ENCODE data around the gene BCL6.

The BCL6 gene

DNA sequence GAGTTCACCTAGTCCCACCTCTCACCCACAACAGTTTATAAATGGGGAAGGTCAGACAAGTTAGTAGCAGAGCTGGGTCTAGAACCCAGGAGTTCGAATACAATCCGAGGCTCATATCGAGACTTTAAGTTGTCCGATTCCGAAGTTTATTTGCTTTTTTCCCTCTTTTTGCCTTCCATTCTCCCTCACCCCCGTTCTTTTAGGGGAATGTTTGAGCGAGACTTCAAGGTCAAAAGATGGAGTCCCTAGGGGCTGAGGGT, 7.3 kb downstream of the BCL6 start:
- Histone ChIP-seq H3K27me3 (peaks cover 3% of the 10 kb centered on the region; the same call in 1 of the 2 replicates), H3K36me3 (no peaks in the 10 kb centered on the region), H3K4me3 (ENCODE audit: low read depth, low read length) (peak overlapping the region; percentile 76), H3K4me1 (no peaks in the 10 kb centered on the region), H3K9me3 (no peaks in the 10 kb centered on the region)
- TF ChIP-seq, protein P1, sequence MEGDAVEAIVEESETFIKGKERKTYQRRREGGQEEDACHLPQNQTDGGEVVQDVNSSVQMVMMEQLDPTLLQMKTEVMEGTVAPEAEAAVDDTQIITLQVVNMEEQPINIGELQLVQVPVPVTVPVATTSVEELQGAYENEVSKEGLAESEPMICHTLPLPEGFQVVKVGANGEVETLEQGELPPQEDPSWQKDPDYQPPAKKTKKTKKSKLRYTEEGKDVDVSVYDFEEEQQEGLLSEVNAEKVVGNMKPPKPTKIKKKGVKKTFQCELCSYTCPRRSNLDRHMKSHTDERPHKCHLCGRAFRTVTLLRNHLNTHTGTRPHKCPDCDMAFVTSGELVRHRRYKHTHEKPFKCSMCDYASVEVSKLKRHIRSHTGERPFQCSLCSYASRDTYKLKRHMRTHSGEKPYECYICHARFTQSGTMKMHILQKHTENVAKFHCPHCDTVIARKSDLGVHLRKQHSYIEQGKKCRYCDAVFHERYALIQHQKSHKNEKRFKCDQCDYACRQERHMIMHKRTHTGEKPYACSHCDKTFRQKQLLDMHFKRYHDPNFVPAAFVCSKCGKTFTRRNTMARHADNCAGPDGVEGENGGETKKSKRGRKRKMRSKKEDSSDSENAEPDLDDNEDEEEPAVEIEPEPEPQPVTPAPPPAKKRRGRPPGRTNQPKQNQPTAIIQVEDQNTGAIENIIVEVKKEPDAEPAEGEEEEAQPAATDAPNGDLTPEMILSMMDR (IDR thresholded peaks at IDR 0.05; ENCODE audit: low read depth, low read length): no peak
- DNase-seq: no peak

DNA sequence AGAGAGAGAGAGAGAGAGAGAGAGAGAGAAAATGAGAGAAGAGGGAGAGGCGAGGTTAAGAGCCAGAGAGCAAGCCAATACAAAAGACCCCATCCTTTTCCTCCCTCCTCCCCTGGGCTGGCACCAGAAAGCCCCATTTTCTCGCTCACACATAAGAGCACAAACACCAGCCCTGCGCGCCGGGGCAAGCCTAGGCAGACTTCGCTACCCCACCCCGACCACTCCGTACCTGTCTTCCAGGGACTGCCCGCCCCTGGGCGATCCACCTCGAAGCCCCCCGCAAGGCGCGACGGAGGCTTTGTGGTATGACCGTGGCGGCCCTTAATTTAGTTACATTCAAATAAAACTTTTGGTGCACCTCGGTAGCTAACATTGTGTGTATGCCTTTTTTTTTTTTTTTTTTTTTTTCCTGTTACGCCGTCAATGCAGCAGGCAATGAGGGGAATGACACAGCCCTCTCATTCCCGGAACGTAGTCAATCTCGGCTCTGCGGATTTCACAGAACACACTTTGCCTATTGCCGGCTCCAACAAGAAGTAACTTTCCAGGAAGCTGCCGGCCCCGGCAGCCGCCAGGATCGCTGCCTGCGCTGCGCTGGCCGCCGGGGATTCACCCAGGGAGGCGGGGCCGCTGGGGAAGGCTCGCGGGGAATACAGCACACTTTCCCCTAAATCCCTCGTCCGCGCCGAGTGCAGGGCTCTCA, 7.7 kb downstream of the BCL6 start:
- no peaks in the 10 kb centered on the region for H3K9me3 ChIP-seq
- peak overlapping the region; percentile 76 for H3K4me3 ChIP-seq (ENCODE audit: low read depth, low read length)
- TF ChIP-seq, protein P1 (IDR thresholded peaks at IDR 0.05; ENCODE audit: low read depth, low read length): 0 out of 2 replicates have a peak, but pooled peaks have one; percentile 7
- no peaks in the 10 kb centered on the region for H3K36me3 ChIP-seq
- H3K27me3 ChIP-seq: peaks cover 3% of the 10 kb centered on the region; the same call in 1 of the 2 replicates
- H3K4me1 ChIP-seq: no peaks in the 10 kb centered on the region
- peak; percentile 44 for DNase-seq

DNA sequence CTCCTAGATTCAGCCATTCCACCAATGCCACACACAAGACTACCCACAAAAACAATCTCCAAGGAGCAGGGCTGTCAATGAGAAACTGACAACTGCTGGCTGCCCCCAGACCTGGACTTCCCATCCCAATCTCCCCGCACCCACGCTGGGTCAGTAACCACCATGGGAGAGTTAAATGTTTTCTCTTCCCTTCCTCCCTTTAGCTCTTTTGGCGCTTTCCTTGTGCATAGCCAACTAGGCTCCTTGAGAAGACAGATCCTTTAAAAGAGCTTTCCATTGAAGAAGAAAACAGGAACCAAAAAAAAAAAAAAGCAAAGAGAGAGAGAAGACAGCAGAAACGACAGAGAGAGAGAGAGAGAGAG, 8.3 kb downstream of the BCL6 start:
- H3K27me3 ChIP-seq: peaks cover 3% of the 10 kb centered on the region; the same call in 1 of the 2 replicates
- H3K36me3 ChIP-seq: no peaks in the 10 kb centered on the region
- TF ChIP-seq, protein P1 (IDR thresholded peaks at IDR 0.05; ENCODE audit: low read depth, low read length): no peak
- no peaks in the 10 kb centered on the region for H3K4me1 ChIP-seq
- H3K9me3 ChIP-seq: no peaks in the 10 kb centered on the region
- no peak for DNase-seq
- no peak overlapping the region for H3K4me3 ChIP-seq (ENCODE audit: low read depth, low read length)

DNA sequence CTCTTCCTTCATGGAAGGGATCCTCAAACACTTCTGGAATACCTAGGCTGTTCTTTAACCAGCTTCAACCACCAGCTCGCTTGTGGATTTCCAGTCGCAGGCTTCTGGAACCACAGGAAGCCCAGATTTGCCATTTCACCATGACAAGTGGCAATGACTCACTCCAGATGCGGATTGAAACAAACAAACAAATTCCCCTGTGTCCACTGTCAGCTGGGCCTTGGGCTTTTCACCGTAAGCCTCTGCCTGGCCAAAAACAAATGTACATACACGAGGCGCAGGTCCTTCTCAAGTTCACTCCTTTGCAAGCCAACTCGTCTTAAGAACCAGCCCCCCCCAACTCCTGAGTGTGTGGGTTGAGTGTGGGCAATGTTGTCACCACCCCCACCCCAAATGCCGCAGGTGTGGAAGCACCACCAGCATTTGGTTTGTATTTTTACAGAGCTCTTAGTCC, 8.8 kb downstream of the BCL6 start:
- Histone ChIP-seq H3K4me1 (no peaks in the 10 kb centered on the region), H3K36me3 (no peaks in the 10 kb centered on the region), H3K27me3 (peaks cover 3% of the 10 kb centered on the region; the same call in 1 of the 2 replicates), H3K4me3 (ENCODE audit: low read depth, low read length) (no peak overlapping the region), H3K9me3 (no peaks in the 10 kb centered on the region)
- TF ChIP-seq, protein P1 (IDR thresholded peaks at IDR 0.05; ENCODE audit: low read depth, low read length): no peak
- DNase-seq: no peak

DNA sequence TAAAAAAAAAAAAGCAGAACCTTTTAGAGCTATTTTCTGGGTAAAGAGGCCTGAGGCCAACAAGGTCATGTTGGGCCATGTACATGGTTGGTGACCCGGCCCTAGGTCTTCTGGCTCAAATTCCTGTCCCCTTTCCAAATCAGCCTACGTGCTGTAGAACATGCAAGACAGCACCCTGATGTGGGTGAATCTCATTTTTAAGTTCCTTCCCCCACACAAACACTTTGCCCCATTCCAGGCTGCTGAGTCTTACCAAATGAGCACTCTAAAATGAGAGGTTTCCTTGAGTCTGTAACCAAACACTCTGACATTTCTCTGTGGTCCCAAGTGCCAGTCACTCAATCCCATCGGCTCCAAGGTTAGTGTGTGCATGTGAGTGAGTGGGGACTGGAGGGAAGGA, 9.4 kb downstream of the BCL6 start:
- TF ChIP-seq, protein P1 (IDR thresholded peaks at IDR 0.05; ENCODE audit: low read depth, low read length): no peak
- no peaks in the 10 kb centered on the region for H3K4me1 ChIP-seq
- H3K4me3 ChIP-seq (ENCODE audit: low read depth, low read length): no peak overlapping the region
- H3K9me3 ChIP-seq: no peaks in the 10 kb centered on the region
- H3K36me3 ChIP-seq: no peaks in the 10 kb centered on the region
- no peak for DNase-seq
- peaks cover 3% of the 10 kb centered on the region; the same call in 1 of the 2 replicates for H3K27me3 ChIP-seq

DNA sequence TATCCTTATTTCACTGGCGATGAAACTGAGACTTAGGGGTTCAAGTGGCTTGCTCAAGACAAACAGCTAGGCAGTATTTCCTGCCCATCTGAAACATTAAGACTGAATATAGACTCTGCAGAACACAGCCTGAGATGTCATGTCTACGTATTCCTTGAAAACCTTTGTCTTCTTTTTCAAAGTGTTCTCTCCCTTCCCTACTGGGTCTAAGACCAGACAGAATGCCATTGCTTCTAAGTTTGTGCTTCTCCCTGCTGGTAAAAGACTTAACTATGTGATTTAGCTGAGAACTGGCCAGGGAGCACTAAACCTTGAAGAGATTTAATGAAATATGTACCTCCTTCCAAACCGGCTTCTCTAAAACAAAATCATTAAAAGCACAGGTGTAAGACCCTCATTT, 9.9 kb downstream of the BCL6 start:
- no peaks in the 10 kb centered on the region for H3K4me1 ChIP-seq
- TF ChIP-seq, protein P1 (IDR thresholded peaks at IDR 0.05; ENCODE audit: low read depth, low read length): no peak
- no peaks in the 10 kb centered on the region for H3K9me3 ChIP-seq
- no peaks in the 10 kb centered on the region for H3K36me3 ChIP-seq
- DNase-seq: no peak
- H3K4me3 ChIP-seq (ENCODE audit: low read depth, low read length): no peak overlapping the region
- peaks cover 3% of the 10 kb centered on the region; the same call in 1 of the 2 replicates for H3K27me3 ChIP-seq
